ENCODE data around the gene COL19A1. TPM values are rescaled to one million over a fixed set of nuclear protein-coding genes. Genes with fewer than 3 reads are reported as not detected.

COL19A1 gene
- total and polyA plus RNA-seq, 5 experiments from 2014 or later = 0.02 to 2.1 (median 0.95) TPM; not detected in 1

GRCh38 chr6:70186461-70186860 lies 320.1 kb downstream of the COL19A1 start:
- no peak overlapping the region for H3K4me3 Mint-ChIP-seq
- no peak for DNase-seq
- no peaks in the 10 kb centered on the region for H3K36me3 Mint-ChIP-seq
- no peak for ATAC-seq
- H3K27me3 Mint-ChIP-seq = peaks cover 2 to 11% (median 2%) of the 10 kb centered on the region in 5 donors
- peaks cover 0 to 2% (median 0%) of the 10 kb centered on the region in 9 donors for H3K9me3 Mint-ChIP-seq
- H3K4me1 Mint-ChIP-seq = no peaks in the 10 kb centered on the region
- no peak overlapping the region for H3K27ac Mint-ChIP-seq
- POLR2A ChIA-PET = no interaction called here

DNA sequence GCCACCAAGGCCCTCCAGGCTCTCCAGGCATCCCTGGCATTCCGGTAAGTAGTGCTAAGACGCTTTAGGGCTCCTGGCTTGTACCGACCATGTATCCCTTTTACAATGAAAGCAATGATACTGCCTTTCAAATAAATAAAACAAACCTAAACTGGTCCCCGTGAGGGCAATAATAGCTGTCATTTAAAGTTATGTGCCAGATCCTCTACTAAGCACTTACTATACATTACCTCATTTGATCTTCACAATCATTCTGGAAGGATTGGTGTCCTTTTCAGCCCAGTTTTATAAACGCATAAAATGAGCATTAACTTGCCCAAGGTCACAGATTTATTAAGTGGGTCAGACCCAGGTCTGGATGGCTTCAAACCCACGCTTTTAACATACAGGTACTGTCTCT lies 321.8 kb downstream of the COL19A1 start:
- POLR2A ChIA-PET = no interaction called here
- Mint-ChIP-seq H3K4me3 (no peak overlapping the region), H3K27ac (no peak overlapping the region), H3K9me3 (peaks cover 0 to 2% (median 0%) of the 10 kb centered on the region in 9 donors), H3K4me1 (no peaks in the 10 kb centered on the region), H3K27me3 (peaks cover 2 to 26% (median 2%) of the 10 kb centered on the region in 5 donors), H3K36me3 (no peaks in the 10 kb centered on the region)
- DNase-seq (no peak), ATAC-seq (no peak)

- H3K36me3 Mint-ChIP-seq = no peaks in the 10 kb centered on the region
- no peak overlapping the region for H3K27ac Mint-ChIP-seq
- no peak overlapping the region for H3K4me3 Mint-ChIP-seq
- DNase-seq (no peak), ATAC-seq (no peak)
- no peaks in the 10 kb centered on the region for H3K9me3 Mint-ChIP-seq
- POLR2A ChIA-PET = no interaction called here
- peaks cover 0 to 31% (median 8%) of the 10 kb centered on the region in 5 donors for H3K27me3 Mint-ChIP-seq
- H3K4me1 Mint-ChIP-seq = no peaks in the 10 kb centered on the region
Measured at GRCh38 chr6:70194421-70194820, 328.1 kb downstream of the COL19A1 start.

- POLR2A ChIA-PET = no interaction called here
- H3K4me3 Mint-ChIP-seq = no peak overlapping the region
- no peak for ATAC-seq
- H3K27ac Mint-ChIP-seq = no peak overlapping the region
- no peak for DNase-seq
- H3K36me3 Mint-ChIP-seq = no peaks in the 10 kb centered on the region
- H3K9me3 Mint-ChIP-seq = no peaks in the 10 kb centered on the region
- no peaks in the 10 kb centered on the region for H3K4me1 Mint-ChIP-seq
- H3K27me3 Mint-ChIP-seq = peaks cover 0 to 31% (median 8%) of the 10 kb centered on the region in 5 donors
Measured at GRCh38 chr6:70196531-70196930, 330.2 kb downstream of the COL19A1 start.

DNA sequence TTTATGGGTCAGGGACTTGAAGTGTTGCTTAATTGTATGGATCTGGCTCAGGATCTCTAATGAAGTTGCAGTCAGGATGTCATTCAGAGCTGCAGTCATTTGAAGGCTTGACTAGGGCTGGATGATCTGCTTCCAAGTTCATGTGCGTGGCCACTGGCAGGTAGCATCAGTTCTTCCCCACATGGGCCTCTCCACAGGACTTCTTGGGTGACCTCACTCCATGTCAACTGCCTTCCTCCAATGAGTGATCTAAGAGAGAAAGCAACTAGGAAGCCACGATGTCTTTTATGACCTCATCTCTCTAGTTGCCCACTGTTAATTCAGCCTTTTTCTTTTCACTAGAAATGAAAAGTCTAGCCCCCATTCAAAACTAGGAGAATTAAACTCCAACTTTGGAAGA lies 332.4 kb downstream of the COL19A1 start:
- POLR2A ChIA-PET = no interaction called here
- H3K27ac Mint-ChIP-seq = no peak overlapping the region

DNA sequence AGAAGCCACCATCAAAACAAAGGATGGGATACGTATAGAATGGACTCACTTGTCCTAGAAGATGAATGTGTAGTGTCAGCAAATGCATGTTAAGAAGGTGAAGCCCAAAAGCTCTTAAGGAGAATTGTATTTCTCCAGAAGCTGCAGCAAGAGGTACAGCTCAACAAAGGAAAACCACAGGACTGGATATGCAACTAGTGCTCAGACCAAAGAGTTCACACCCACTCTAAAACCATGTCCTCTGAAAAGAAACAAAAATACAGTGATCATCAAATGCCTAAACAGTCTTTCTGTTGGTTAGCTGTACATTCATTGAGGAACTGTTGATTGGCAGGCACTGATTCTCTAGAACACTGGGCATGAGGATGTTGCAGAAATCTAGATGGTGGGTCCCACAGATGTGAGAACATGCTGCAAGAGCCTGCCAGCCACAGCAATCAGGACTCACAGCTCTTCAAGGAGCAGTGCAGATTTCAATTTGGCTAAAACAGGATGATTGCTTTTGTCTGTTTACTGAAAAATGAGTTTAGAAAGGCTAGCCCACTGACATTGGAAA lies 342.0 kb downstream of the COL19A1 start:
- Mint-ChIP-seq H3K4me3 (no peak overlapping the region), H3K27me3 (peaks cover 0 to 6% (median 4%) of the 10 kb centered on the region in 5 donors), H3K4me1 (no peaks in the 10 kb centered on the region), H3K36me3 (no peaks in the 10 kb centered on the region), H3K27ac (no peak overlapping the region), H3K9me3 (no peaks in the 10 kb centered on the region)
- ATAC-seq (no peak), DNase-seq (no peak)
- POLR2A ChIA-PET = no interaction called here

More for the DNA sequence above, 332.4 kb downstream of the COL19A1 start:
- no peaks in the 10 kb centered on the region for H3K4me1 Mint-ChIP-seq
- DNase-seq (no peak), ATAC-seq (no peak)
- no peaks in the 10 kb centered on the region for H3K36me3 Mint-ChIP-seq
- H3K4me3 Mint-ChIP-seq = no peak overlapping the region
- peaks cover 0 to 10% (median 4%) of the 10 kb centered on the region in 5 donors for H3K27me3 Mint-ChIP-seq
- H3K9me3 Mint-ChIP-seq = no peaks in the 10 kb centered on the region

GRCh38 chr6:70210462-70210861 lies 344.1 kb downstream of the COL19A1 start:
- DNase-seq (no peak), ATAC-seq (no peak)
- Mint-ChIP-seq H3K27me3 (peaks cover 0 to 3% (median under 1%) of the 10 kb centered on the region in 5 donors), H3K9me3 (no peaks in the 10 kb centered on the region), H3K4me3 (no peak overlapping the region), H3K36me3 (no peaks in the 10 kb centered on the region), H3K4me1 (no peaks in the 10 kb centered on the region), H3K27ac (no peak overlapping the region)
- POLR2A ChIA-PET = no interaction called here

DNA sequence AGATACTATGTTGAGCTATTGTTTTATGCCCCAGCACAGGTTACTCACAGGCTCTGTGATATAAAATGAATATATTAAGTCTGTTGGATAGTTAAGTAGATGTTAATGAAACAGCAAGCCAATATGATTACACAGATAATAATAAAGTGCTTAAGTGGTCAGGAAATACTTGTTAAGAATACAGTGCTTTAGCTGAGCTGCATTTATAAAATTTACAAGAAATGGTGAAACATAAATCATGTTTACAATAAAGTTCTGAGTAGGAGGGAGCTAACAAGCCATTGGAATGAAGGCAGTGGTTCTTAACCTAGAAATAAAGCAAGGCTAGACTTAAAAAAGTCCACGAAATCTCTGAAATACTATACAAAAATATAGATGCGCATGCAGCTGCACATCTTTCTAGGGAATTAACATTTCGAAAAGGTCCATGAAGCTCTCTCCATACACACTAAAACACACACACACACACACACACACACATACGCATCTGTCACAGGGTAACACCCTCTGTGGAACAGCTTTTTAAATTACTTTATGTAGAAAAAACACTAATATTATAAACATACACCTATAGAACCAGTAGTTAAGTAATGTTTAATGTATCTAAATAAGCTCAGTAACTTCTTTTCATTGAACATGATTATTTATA lies 349.2 kb downstream of the COL19A1 start:
- POLR2A ChIA-PET = no interaction called here
- ATAC-seq (no peak), DNase-seq (no peak)
- Mint-ChIP-seq H3K9me3 (no peaks in the 10 kb centered on the region), H3K36me3 (no peaks in the 10 kb centered on the region), H3K27ac (no peak overlapping the region), H3K27me3 (peaks cover 0 to 14% (median 7%) of the 10 kb centered on the region in 5 donors), H3K4me1 (no peaks in the 10 kb centered on the region), H3K4me3 (no peak overlapping the region)

GRCh38 chr6:70216767-70217166 lies 350.4 kb downstream of the COL19A1 start:
- POLR2A ChIA-PET = no interaction called here
- H3K27me3 Mint-ChIP-seq = peaks cover 0 to 14% (median 7%) of the 10 kb centered on the region in 5 donors
- H3K36me3 Mint-ChIP-seq = no peaks in the 10 kb centered on the region
- no peaks in the 10 kb centered on the region for H3K4me1 Mint-ChIP-seq
- H3K4me3 Mint-ChIP-seq = no peak overlapping the region
- DNase-seq (no peak), ATAC-seq (no peak)
- H3K9me3 Mint-ChIP-seq = no peaks in the 10 kb centered on the region
- no peak overlapping the region for H3K27ac Mint-ChIP-seq

GRCh38 chr6:70219943-70220613 lies 353.7 kb downstream of the COL19A1 start:
- POLR2A ChIA-PET = no interaction called here
- no peaks in the 10 kb centered on the region for H3K4me1 Mint-ChIP-seq
- peaks cover 4 to 25% (median 12%) of the 10 kb centered on the region in 5 donors for H3K27me3 Mint-ChIP-seq
- no peak overlapping the region for H3K27ac Mint-ChIP-seq
- no peak overlapping the region for H3K4me3 Mint-ChIP-seq
- H3K9me3 Mint-ChIP-seq = no peaks in the 10 kb centered on the region
- ATAC-seq (no peak), DNase-seq (no peak)
- no peaks in the 10 kb centered on the region for H3K36me3 Mint-ChIP-seq

DNA sequence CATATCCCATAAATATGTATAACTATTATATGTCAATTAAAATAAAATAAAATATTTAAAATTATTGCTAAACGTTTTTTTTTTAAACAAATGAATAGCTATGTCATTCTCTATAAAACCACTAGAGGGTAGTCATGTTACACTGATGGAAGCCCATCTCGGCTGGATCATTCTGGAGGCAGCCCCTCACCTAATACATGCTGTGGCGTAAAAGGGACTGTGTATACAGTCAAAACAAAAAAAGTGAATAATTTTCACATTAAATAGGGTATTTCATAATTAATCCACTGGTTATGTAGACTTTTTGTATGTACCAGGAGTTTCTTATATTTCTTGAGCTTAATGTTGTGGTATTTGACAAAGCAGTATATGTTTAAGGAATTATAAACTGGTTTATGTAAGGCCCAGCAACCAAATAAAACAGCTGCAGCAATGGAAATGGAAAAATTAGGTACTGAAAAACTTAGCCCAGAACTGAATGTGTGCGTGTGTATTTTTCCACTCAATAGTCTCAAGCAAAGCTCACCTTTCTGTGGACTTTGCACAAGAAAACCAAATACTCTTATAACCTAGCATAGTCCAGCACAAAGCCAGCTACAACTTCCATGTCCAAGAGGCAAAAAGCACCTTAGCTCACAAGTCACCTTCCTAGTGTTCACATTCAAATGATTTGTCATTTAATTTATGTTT lies 354.8 kb downstream of the COL19A1 start:
- Mint-ChIP-seq H3K9me3 (no peaks in the 10 kb centered on the region), H3K4me3 (no peak overlapping the region), H3K36me3 (no peaks in the 10 kb centered on the region), H3K27me3 (peaks cover 4 to 22% (median 12%) of the 10 kb centered on the region in 5 donors), H3K27ac (no peak overlapping the region), H3K4me1 (no peaks in the 10 kb centered on the region)
- ATAC-seq = peak in 1 of 2 donors; percentile 30
- peak in 3 of 10 donors; percentile 9 to 30 (median 14) for DNase-seq
- POLR2A ChIA-PET = no interaction called here

DNA sequence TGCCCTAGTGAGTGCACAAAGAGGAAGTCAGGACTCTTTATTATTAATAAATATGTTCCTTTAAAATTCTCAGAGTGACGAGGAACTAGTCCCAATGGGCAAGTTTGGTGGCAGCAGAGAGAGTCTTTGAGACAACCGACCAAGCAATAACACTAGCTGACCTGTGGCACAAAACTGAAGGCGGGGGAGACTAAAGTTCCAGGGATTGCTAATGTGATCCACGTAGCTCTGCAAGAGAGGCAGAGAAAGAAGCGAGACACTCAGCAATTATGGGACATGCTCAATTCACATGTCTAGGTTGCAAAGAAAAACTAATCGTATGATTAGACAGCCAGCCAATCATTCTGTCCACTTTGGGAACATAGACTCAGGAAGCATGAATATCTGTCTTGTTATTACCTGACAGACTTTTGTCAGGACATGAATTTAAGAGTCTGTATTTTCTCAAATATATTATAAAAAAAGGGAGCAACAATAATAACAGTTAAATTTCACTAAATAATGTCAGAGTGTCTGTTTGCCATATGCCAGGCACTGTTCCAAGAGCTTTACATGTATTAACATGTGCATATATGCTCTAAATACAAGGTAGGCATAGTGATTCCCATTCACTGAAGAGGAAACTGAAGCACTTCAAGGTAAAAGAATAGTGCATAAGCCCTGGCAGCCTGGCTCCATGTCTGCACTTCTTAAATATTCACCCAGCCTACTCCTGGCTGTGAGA lies 355.5 kb downstream of the COL19A1 start:
- Mint-ChIP-seq H3K4me3 (no peak overlapping the region), H3K9me3 (no peaks in the 10 kb centered on the region), H3K36me3 (no peaks in the 10 kb centered on the region), H3K27ac (no peak overlapping the region), H3K27me3 (peaks cover 4 to 15% (median 11%) of the 10 kb centered on the region in 5 donors), H3K4me1 (no peaks in the 10 kb centered on the region)
- no peak for ATAC-seq
- POLR2A ChIA-PET = no interaction called here
- DNase-seq = no peak

GRCh38 chr6:70222439-70222749 lies 356.0 kb downstream of the COL19A1 start:
- Mint-ChIP-seq H3K9me3 (no peaks in the 10 kb centered on the region), H3K4me3 (no peak overlapping the region), H3K27ac (no peak overlapping the region), H3K36me3 (no peaks in the 10 kb centered on the region), H3K4me1 (no peaks in the 10 kb centered on the region), H3K27me3 (peaks cover 4 to 11% (median 8%) of the 10 kb centered on the region in 5 donors)
- POLR2A ChIA-PET = no interaction called here
- no peak for ATAC-seq
- DNase-seq = no peak
